Coronary artery (tissue), 2 donors: ENCODE measurements around the gene CPNE2.
A peak's percentile ranks its signal among the peaks of the same experiment; 100 is the strongest.
"Not testable (repeated sequence)": the region's sequence is repeated elsewhere in the genome, so short reads cannot be mapped to it uniquely, and the experiment has no call there.

Experiments
- DNase-seq: peaks from one replicate; pipeline ENCODE4 v3.0.0-alpha.2; 2017; ENCODE audit warnings: low spot score
- H3K27ac ChIP-seq, 2 donors: fragments of 200-600 bp; sonication (generic); one replicate each; pipeline ENCODE4 v1.5.1; 2016 to 2019
- H3K4me3 ChIP-seq: fragments of 200-600 bp; sonication (generic); 2 replicates; pipeline ENCODE4 v1.5.1; 2016; ENCODE audit warnings: mild to moderate bottlenecking, moderate library complexity
- CTCF ChIP-seq: fragments of 200-600 bp; sonication (generic); IDR thresholded peaks from one replicate; pipeline ENCODE4 v1.5.1; 2019; ENCODE audit warnings: antibody characterized with exemption

Gene CPNE2

DNA sequence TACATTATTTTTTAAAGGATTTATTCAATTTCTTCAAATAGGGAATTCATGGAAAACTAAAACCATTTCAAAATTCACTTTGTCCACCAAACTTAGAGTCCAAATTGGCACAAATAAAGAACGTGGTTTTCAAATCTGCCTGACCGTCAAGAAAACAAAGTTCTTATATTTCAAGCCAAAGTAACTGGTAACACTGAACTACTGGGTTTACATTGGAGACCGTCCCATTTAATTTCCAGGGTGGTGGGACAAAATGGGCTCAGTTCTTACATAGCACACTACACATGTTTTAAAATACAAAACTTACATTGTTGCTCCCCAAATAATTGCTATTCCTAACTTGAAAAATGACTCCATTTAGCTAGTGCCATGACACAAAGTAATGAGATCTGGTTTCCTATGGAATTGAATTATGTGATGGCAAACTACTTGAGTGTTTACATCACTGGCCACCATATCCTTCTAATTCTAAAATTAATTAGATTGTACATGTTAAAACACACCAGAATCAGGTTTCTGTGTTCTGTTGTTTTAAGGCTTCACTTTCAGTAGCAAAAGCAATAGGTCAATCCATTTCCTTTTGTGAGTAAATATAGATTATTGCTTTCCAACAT lies 86.9 kb downstream of the CPNE2 start:
- Histone ChIP-seq H3K4me3 (no peak overlapping the region), H3K27ac (no peak overlapping the region)
- no peak for DNase-seq
- TF ChIP-seq CTCF, result no peak

- no peak for DNase-seq
- no peak for TF ChIP-seq CTCF
- H3K27ac ChIP-seq, result no peak overlapping the region
- H3K4me3 ChIP-seq, result peak overlapping the region; percentile 100
These were observed 91.7 kb downstream of the CPNE2 start for GRCh38 chr16:57184113-57184512.

- DNase-seq, result no peak
- H3K27ac ChIP-seq, result peak overlapping the region; percentile 89 to 95
- TF ChIP-seq CTCF, result no peak
- H3K4me3 ChIP-seq, result peak overlapping the region; percentile 100
These were observed 92.6 kb downstream of the CPNE2 start for GRCh38 chr16:57184887-57185445.

GRCh38 chr16:57185446-57185944 lies 93.1 kb downstream of the CPNE2 start:
- DNase-seq, result peak; percentile 82
- TF ChIP-seq CTCF, result no peak
- peak overlapping the region; percentile 89 to 95 for H3K27ac ChIP-seq
- H3K4me3 ChIP-seq, result peak overlapping the region; percentile 100

DNA sequence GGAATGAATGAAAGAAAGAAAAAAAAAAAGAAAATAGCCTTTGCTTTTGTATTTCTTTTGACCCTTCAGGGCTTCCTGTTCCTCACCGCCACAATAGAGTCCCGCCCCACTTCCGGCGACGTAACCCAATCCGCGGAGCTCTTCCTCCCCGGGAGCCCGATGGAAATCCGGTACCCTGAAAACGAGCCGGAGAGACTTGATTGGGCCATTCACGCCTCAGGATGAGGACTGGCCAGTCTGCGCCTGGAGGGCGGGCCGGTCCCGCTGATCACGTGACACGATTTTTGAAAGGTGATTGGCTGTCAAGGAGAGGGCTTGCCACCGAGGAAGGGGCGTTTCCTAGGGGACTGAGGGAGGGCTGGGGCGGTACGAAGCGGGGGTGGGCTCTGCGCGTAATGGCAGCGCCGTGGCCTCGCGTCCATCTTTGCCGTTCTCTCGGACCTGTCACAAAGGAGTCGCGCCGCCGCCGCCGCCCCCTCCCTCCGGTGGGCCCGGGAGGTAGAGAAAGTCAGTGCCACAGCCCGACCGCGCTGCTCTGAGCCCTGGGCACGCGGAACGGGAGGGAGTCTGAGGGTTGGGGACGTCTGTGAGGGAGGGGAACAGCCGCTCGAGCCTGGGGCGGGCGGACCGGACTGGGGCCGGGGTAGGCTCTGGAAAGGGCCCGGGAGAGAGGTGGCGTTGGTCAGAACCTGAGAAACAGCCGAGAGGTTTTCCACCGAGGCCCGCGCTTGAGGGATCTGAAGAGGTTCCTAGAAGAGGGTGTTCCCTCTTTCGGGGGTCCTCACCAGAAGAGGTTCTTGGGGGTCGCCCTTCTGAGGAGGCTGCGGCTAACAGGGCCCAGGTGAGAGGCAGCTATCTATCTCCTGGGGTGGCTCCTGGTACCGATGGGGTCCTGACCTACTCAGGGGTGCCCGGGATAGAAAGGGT lies 93.8 kb downstream of the CPNE2 start, which contains the start of the genes PSME3IP1 and RSPRY1:
Gene PSME3IP1, minus strand, starts transcription at position 95 of the 927 bp plus-strand sequence. CDS start 12,185 bp downstream, outside the sequence.
Gene RSPRY1, plus strand, starts transcription at position 385 of the 927 bp plus-strand sequence. CDS start 18,330 bp downstream, outside the sequence.
- Histone ChIP-seq H3K4me3 (peak within 1 kb of the TSS; percentile 100), H3K27ac (peak within 1 kb of the TSS; percentile 95 to 99)
- no peak for TF ChIP-seq CTCF
- DNase-seq, result peak; percentile 100

- TF ChIP-seq CTCF, result no peak
- Histone ChIP-seq H3K4me3 (peak overlapping the region; percentile 100), H3K27ac (peak overlapping the region; percentile 93 to 99)
- DNase-seq, result peak; percentile 75
These were observed 94.8 kb downstream of the CPNE2 start for GRCh38 chr16:57186872-57187854.

- DNase-seq, result not testable (repeated sequence)
- Histone ChIP-seq H3K4me3 (peak overlapping the region; percentile 100), H3K27ac (peak overlapping the region in 1 of 2 donors; percentile 93)
These were observed 95.7 kb downstream of the CPNE2 start for GRCh38 chr16:57187902-57188710.
